CD14-positive monocyte (primary cell): ENCODE results near the gene CARD6. TPM values are rescaled to one million over a fixed set of nuclear protein-coding genes. Genes with fewer than 3 reads are reported as not detected.

Source experiments
- DNase-seq, 3 donors: peaks; one replicate each; pipeline ENCODE4 v3.0.0-alpha.2; 2011 to 2022
- H2AFZ ChIP-seq: 2 replicates; pipeline ENCODE4 v1.6.0; 2012; ENCODE audit warnings: mild to moderate bottlenecking, low read depth, low read length, inconsistent platforms; ENCODE audit not compliant: insufficient read depth, poor library complexity, severe bottlenecking
- H3K27ac ChIP-seq, 2 donors: 1 replicate in 1 of 2; 2 replicates in 1 of 2; pipeline ENCODE4 v1.5.1; 2012 to 2013; ENCODE audit warnings: low read length in 2 of 2, control low read depth in 1 of 2, inconsistent platforms in 1 of 2, low read depth in 1 of 2, mild to moderate bottlenecking in 1 of 2
- H3K27me3 ChIP-seq, 2 donors: one replicate each; pipeline versions ENCODE4 v1.6.0 to v1.6.1; 2011 to 2013; ENCODE audit warnings: low read length in 2 of 2; ENCODE audit not compliant: control insufficient read depth in 2 of 2, insufficient read depth in 2 of 2
- H3K36me3 ChIP-seq, 2 donors: replicated peaks in 1 of 2; 1 replicate in 1 of 2; 2 replicates in 1 of 2; pipeline versions ENCODE4 v1.5.1 to v1.6.1; 2012 to 2013; ENCODE audit warnings: low read length in 2 of 2, control low read depth in 1 of 2, inconsistent platforms in 1 of 2, mild to moderate bottlenecking in 1 of 2; ENCODE audit not compliant: insufficient read depth in 2 of 2, control insufficient read depth in 1 of 2
- H3K4me1 ChIP-seq, 2 donors: 1 replicate in 1 of 2; 2 replicates in 1 of 2; pipeline versions ENCODE4 v1.5.1 to v1.6.1; 2012 to 2013; ENCODE audit warnings: low read length in 2 of 2, control low read depth in 1 of 2, inconsistent platforms in 1 of 2, mild to moderate bottlenecking in 1 of 2, moderate library complexity in 1 of 2; ENCODE audit not compliant: insufficient read depth in 2 of 2, control insufficient read depth in 1 of 2
- H3K4me2 ChIP-seq: replicated peaks from 2 replicates; pipeline ENCODE3; 2012; ENCODE audit warnings: low read length, moderate library complexity, mild to moderate bottlenecking; ENCODE audit not compliant: poor library complexity, severe bottlenecking; ENCODE audit errors: extremely low read depth
- H3K4me3 ChIP-seq, 3 experiments: fragments of 200-600 bp in 1 of 3; sonication (generic) in 1 of 3; replicated peaks in 1 of 3; 1 replicate in 2 of 3; 2 replicates in 1 of 3; pipeline ENCODE4 v1.5.1; 2011 to 2013; ENCODE audit warnings: low read length in 3 of 3, mild to moderate bottlenecking in 3 of 3, control low read depth in 2 of 3, low read depth in 2 of 3, inconsistent platforms in 1 of 3, moderate library complexity in 1 of 3
- H3K79me2 ChIP-seq: 2 replicates; pipeline ENCODE4 v1.6.0; 2012; ENCODE audit warnings: mild to moderate bottlenecking, control low read depth, inconsistent platforms, low read length, moderate library complexity; ENCODE audit not compliant: insufficient read depth
- H3K9ac ChIP-seq: 2 replicates; pipeline ENCODE4 v1.6.0; 2017; ENCODE audit warnings: low read length, mild to moderate bottlenecking; ENCODE audit not compliant: insufficient read depth, poor library complexity, severe bottlenecking
- H3K9me3 ChIP-seq, 2 donors: replicated peaks in 1 of 2; 1 replicate in 1 of 2; 2 replicates in 1 of 2; pipeline versions ENCODE4 v1.5.1 to v1.6.1; 2012 to 2013; ENCODE audit warnings: low read length in 2 of 2, control low read depth in 1 of 2; ENCODE audit not compliant: control insufficient read depth in 1 of 2, insufficient read depth in 1 of 2
- H4K20me1 ChIP-seq: 2 replicates; pipeline ENCODE4 v1.6.0; 2012; ENCODE audit warnings: mild to moderate bottlenecking, low read length, control low read depth, moderate library complexity; ENCODE audit not compliant: insufficient read depth
- H3K27ac Mint-ChIP-seq, 7 donors: one replicate each; pipeline ENCODE4 v1.8.0; 2020; ENCODE audit warnings: mild to moderate bottlenecking in 7 of 7, mixed read lengths in 7 of 7, moderate library complexity in 6 of 7, inconsistent platforms in 2 of 7
- H3K27me3 Mint-ChIP-seq, 3 donors: one replicate each; pipeline ENCODE4 v1.8.0; 2021 to 2022; ENCODE audit warnings: low read depth in 3 of 3, mild to moderate bottlenecking in 3 of 3, mixed read lengths in 3 of 3, moderate library complexity in 3 of 3, inconsistent platforms in 1 of 3
- H3K36me3 Mint-ChIP-seq, 2 donors: one replicate each; pipeline ENCODE4 v1.8.0; 2020; ENCODE audit warnings: mixed read lengths in 2 of 2, inconsistent platforms in 1 of 2, mild to moderate bottlenecking in 1 of 2
- H3K4me1 Mint-ChIP-seq: one replicate; pipeline ENCODE4 v1.8.0; 2020; ENCODE audit warnings: mild to moderate bottlenecking, mixed read lengths
- H3K4me3 Mint-ChIP-seq, 2 donors: one replicate each; pipeline ENCODE4 v1.8.0; 2020; ENCODE audit warnings: mild to moderate bottlenecking in 2 of 2, mixed read lengths in 2 of 2, moderate library complexity in 1 of 2
- H3K9me3 Mint-ChIP-seq, 7 donors: one replicate each; pipeline ENCODE4 v1.8.0; 2020 to 2022; ENCODE audit warnings: mixed read lengths in 7 of 7, mild to moderate bottlenecking in 6 of 7, moderate library complexity in 6 of 7, inconsistent platforms in 2 of 7
- CTCF ChIP-seq: fragments of 200-600 bp; IDR thresholded peaks from one replicate; pipeline ENCODE4 v1.8.0; 2022; ENCODE audit warnings: antibody characterized with exemption, mild to moderate bottlenecking
- WGBS: methylation state at CpG from one replicate; pipeline ENCODE4 v1.1.5; 2013; ENCODE audit warnings: missing lambda C conversion rate; ENCODE audit not compliant: insufficient coverage; 5-methylcytosine and 5-hydroxymethylcytosine counted together
- intact Hi-C, 2 donors: fragments of 100-400 bp; cut with micrococcal nuclease; formaldehyde crosslinking; loops; one replicate each; pipeline versions ENCODE4 v1.15.0 to v1.15.1; 2023
- polyA plus RNA-seq, 3 donors: library from polyadenylated mRNA; depleted of rRNA in 1 of 3; unstranded in 2 of 3; stranded (reverse) in 1 of 3; fragments of 300-500 nt in 2 of 3; fragments of >200 nt in 1 of 3; fragmentation: Illumina TruSeq in 2 of 3; gene quantifications; 1 replicate in 2 of 3; 2 replicates in 1 of 3; pipeline ENCODE4 v1.2.3, GENCODE V29; 2012 to 2021

Gene CARD6
- polyA plus RNA-seq, 3 donors, result 5.8 to 15.6 (median 10.6) TPM

DNA sequence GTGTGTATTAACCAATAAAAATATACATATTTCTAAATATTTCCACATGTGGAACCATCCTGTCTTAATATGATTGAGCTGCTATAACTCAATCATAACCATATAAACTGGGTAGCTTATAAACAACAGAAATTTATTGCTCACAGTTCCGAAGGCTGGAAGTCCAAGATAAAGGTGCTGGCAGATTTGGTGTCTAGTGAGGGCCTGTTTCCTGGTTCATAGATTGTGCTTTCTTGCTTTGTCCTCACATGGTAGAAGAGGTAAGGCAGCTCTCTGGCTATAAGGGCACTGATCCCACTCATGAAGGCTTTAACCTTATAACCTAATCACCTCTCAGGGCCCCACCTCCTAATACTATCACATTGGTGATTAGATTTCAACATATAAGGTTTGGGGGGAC is 29.0 kb upstream of the CARD6 start:
- no peak overlapping the region for H3K4me3 ChIP-seq
- H3K27me3 Mint-ChIP-seq, result peaks cover 1 to 2% (median 1%) of the 10 kb centered on the region in 3 donors
- no peak overlapping the region for H2AFZ ChIP-seq
- no peaks in the 10 kb centered on the region for H4K20me1 ChIP-seq
- TF ChIP-seq CTCF, result no peak
- H3K4me2 ChIP-seq, result no peak overlapping the region
- no peak overlapping the region for H3K27ac ChIP-seq
- H3K4me1 ChIP-seq, result no peaks in the 10 kb centered on the region
- no peaks in the 10 kb centered on the region for H3K4me1 Mint-ChIP-seq
- H3K27ac Mint-ChIP-seq, result peak overlapping the region in 1 of 7 donors; percentile 33
- no peaks in the 10 kb centered on the region for H3K9me3 Mint-ChIP-seq
- H3K9me3 ChIP-seq, result no peaks in the 10 kb centered on the region
- H3K79me2 ChIP-seq, result no peaks in the 10 kb centered on the region
- H3K4me3 Mint-ChIP-seq, result no peak overlapping the region
- no peak overlapping the region for H3K9ac ChIP-seq
- H3K36me3 Mint-ChIP-seq, result no peaks in the 10 kb centered on the region
- no peak for DNase-seq
- no peaks in the 10 kb centered on the region for H3K27me3 ChIP-seq
- no peaks in the 10 kb centered on the region for H3K36me3 ChIP-seq
- no CpG with 5 or more reads among the region's 1 CpG for WGBS
- intact Hi-C loops, result no loop called here

DNA sequence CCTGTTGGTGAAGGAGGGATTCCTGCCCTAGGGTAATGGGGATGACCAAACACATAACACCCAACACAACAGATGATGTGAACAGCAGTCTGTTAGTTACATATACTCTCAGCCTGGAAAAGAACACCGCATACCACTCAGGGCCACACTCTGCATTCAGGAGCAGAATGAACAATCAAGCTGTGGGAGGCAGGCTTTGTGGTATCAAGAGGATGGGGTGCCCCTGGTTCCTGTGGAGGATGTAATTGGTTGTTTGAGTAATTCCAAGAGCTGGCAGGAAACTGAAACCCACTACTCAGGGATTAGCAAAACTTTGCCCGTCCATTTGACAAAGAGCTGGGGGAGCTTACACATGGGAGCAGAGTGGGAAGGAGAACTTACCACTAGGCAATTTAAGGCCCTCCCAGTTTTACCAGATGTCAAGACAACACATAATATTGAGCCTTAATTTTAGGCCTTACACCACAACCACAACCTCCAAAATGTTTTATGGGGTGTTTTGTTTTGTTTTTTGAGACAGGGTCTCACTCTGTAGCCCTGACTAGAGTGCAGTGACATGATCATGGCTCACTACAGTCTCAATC is 27.4 kb upstream of the CARD6 start:
- Mint-ChIP-seq H3K36me3 (peaks cover 0 to 2% of the 10 kb centered on the region in 2 donors), H3K4me1 (no peaks in the 10 kb centered on the region), H3K4me3 (no peak overlapping the region), H3K27ac (no peak overlapping the region), H3K27me3 (peaks cover 1 to 2% (median 1%) of the 10 kb centered on the region in 3 donors), H3K9me3 (no peaks in the 10 kb centered on the region)
- no peak overlapping the region for H3K27ac ChIP-seq
- no CpG with 5 or more reads among the region's 2 CpGs for WGBS
- intact Hi-C loops, result no loop called here
- no peak for TF ChIP-seq CTCF
- DNase-seq, result no peak
- H3K4me3 ChIP-seq, result no peak overlapping the region
- H3K79me2 ChIP-seq, result no peaks in the 10 kb centered on the region
- no peak overlapping the region for H3K9ac ChIP-seq
- no peaks in the 10 kb centered on the region for H3K9me3 ChIP-seq
- no peak overlapping the region for H2AFZ ChIP-seq
- H3K4me1 ChIP-seq, result no peaks in the 10 kb centered on the region
- H4K20me1 ChIP-seq, result no peaks in the 10 kb centered on the region
- no peaks in the 10 kb centered on the region for H3K36me3 ChIP-seq
- H3K27me3 ChIP-seq, result no peaks in the 10 kb centered on the region
- no peak overlapping the region for H3K4me2 ChIP-seq
